CD4-positive, alpha-beta memory T cell (primary cell): ENCODE data around the gene TMEM62. TPM values are rescaled to one million over a fixed set of nuclear protein-coding genes. Genes with fewer than 3 reads are reported as not detected.

ENCODE experiments used
- CTCF ChIA-PET: fragments of 350-600 bp; sonication (Branson Sonifier 250); formaldehyde crosslinking; loops from one replicate; lab custom pipeline; 2021; ENCODE audit warnings: inconsistent platforms; ENCODE audit not compliant: partially characterized antibody; lab: Charles Lee
- POLR2A ChIA-PET: fragments of 350-600 bp; sonication (Branson Sonifier 250); formaldehyde crosslinking; loops from one replicate; lab custom pipeline; 2021; ENCODE audit not compliant: partially characterized antibody; lab: Charles Lee
- DNase-seq, 5 donors: peaks; one replicate each; pipeline versions ENCODE4 v3.0.0 to v3.0.0-alpha.2; 2020 to 2022; ENCODE audit warnings: mixed read lengths in 1 of 5
- H3K27ac ChIP-seq: one replicate; pipeline ENCODE4 v1.7.0; 2013; ENCODE audit warnings: low read depth, low read length
- H3K27me3 ChIP-seq: 2 replicates; pipeline ENCODE4 v1.7.0; 2013; ENCODE audit warnings: mild to moderate bottlenecking, low read length, moderate library complexity; ENCODE audit not compliant: insufficient read depth
- H3K36me3 ChIP-seq: 2 replicates; pipeline ENCODE4 v1.7.0; 2013; ENCODE audit warnings: mild to moderate bottlenecking, low read length, moderate library complexity; ENCODE audit not compliant: insufficient read depth
- H3K4me1 ChIP-seq: 2 replicates; pipeline ENCODE4 v1.7.0; 2013; ENCODE audit warnings: mild to moderate bottlenecking, low read length, moderate library complexity; ENCODE audit not compliant: insufficient read depth
- H3K4me3 ChIP-seq, 2 donors: one replicate each; pipeline ENCODE4 v1.7.0; 2013; ENCODE audit warnings: low read length in 2 of 2, mild to moderate bottlenecking in 1 of 2
- H3K9me3 ChIP-seq, 2 donors: one replicate each; pipeline ENCODE4 v1.7.0; 2013; ENCODE audit warnings: low read length in 2 of 2, control low read depth in 1 of 2; ENCODE audit not compliant: control insufficient read depth in 1 of 2
- H3K27ac Mint-ChIP-seq, 7 donors: one replicate each; pipeline ENCODE4 v1.8.0; 2020 to 2021; ENCODE audit warnings: mixed read lengths in 7 of 7, mild to moderate bottlenecking in 6 of 7, inconsistent platforms in 3 of 7, moderate library complexity in 3 of 7
- H3K27me3 Mint-ChIP-seq, 2 donors: one replicate each; pipeline ENCODE4 v1.8.0; 2020 to 2021; ENCODE audit warnings: mixed read lengths in 2 of 2
- H3K36me3 Mint-ChIP-seq, 2 donors: one replicate each; pipeline ENCODE4 v1.8.0; 2020 to 2021; ENCODE audit warnings: mixed read lengths in 2 of 2, inconsistent platforms in 1 of 2, mild to moderate bottlenecking in 1 of 2
- H3K4me1 Mint-ChIP-seq, 4 donors: one replicate each; pipeline ENCODE4 v1.8.0; 2020 to 2021; ENCODE audit warnings: mixed read lengths in 4 of 4, mild to moderate bottlenecking in 1 of 4
- H3K4me3 Mint-ChIP-seq, 8 donors: one replicate each; pipeline ENCODE4 v1.8.0; 2020 to 2021; ENCODE audit warnings: mixed read lengths in 8 of 8, mild to moderate bottlenecking in 7 of 8, moderate library complexity in 6 of 8, inconsistent platforms in 3 of 8
- H3K9me3 Mint-ChIP-seq, 8 donors: one replicate each; pipeline ENCODE4 v1.8.0; 2020 to 2021; ENCODE audit warnings: mixed read lengths in 8 of 8, mild to moderate bottlenecking in 5 of 8, inconsistent platforms in 3 of 8, moderate library complexity in 1 of 8
- intact Hi-C: fragments of 100-400 bp; cut with micrococcal nuclease; formaldehyde crosslinking; loops from one replicate; pipeline ENCODE4 v1.15.1; 2023
- polyA plus RNA-seq, 2 donors: library from polyadenylated mRNA; unstranded; fragments of 300-500 nt; fragmentation: Illumina TruSeq; gene quantifications; one replicate each; pipeline ENCODE4 v1.2.3, GENCODE V29; 2021
- total RNA-seq, 2 experiments: library from RNA; stranded (reverse); gene quantifications; one replicate each; pipeline ENCODE4 v1.2.3, GENCODE V29; 2021

TMEM62 gene
- total and polyA plus RNA-seq, 4 experiments from 2014 or later = 3.2 to 17.4 (median 12.1) TPM

GRCh38 chr15:43226436-43227305 lies 93.3 kb downstream of the TMEM62 start:
- Histone ChIP-seq H3K27me3 (no peaks in the 10 kb centered on the region), H3K36me3 (no peaks in the 10 kb centered on the region), H3K4me1 (no peaks in the 10 kb centered on the region), H3K9me3 (no peaks in the 10 kb centered on the region), H3K27ac (no peak overlapping the region), H3K4me3 (no peak overlapping the region)
- CTCF ChIA-PET = interaction anchor here (1.1 to 3.5 kb wide), 18 partner anchors 7 to 111 kb away, joined by 3 to 82 read pairs (median 4); no protein-coding TSS in a partner anchor
- no peak overlapping the region for H3K4me3 Mint-ChIP-seq
- H3K27me3 Mint-ChIP-seq = peaks cover 3 to 10% of the 10 kb centered on the region in 2 donors
- H3K27ac Mint-ChIP-seq = no peak overlapping the region
- H3K36me3 Mint-ChIP-seq = no peaks in the 10 kb centered on the region
- no peak for DNase-seq
- POLR2A ChIA-PET = no interaction called here
- no peaks in the 10 kb centered on the region for H3K9me3 Mint-ChIP-seq
- intact Hi-C loops = no loop called here
- H3K4me1 Mint-ChIP-seq = peaks cover 0 to 8% (median 4%) of the 10 kb centered on the region in 4 donors

- H3K27me3 Mint-ChIP-seq = peaks cover 3 to 11% of the 10 kb centered on the region in 2 donors
- intact Hi-C loops = no loop called here
- H3K27ac ChIP-seq = no peak overlapping the region
- H3K4me3 ChIP-seq = no peak overlapping the region
- H3K36me3 ChIP-seq = no peaks in the 10 kb centered on the region
- ChIA-PET POLR2A (no interaction called here), CTCF (interaction anchor here (1.0 to 3.6 kb wide), 2 partner anchors 26 to 55 kb away, joined by 3 to 26 read pairs; no protein-coding TSS in a partner anchor)
- peaks cover 0 to 8% (median 4%) of the 10 kb centered on the region in 4 donors for H3K4me1 Mint-ChIP-seq
- DNase-seq = no peak
- no peak overlapping the region for H3K4me3 Mint-ChIP-seq
- no peak overlapping the region for H3K27ac Mint-ChIP-seq
- H3K4me1 ChIP-seq = no peaks in the 10 kb centered on the region
- H3K36me3 Mint-ChIP-seq = no peaks in the 10 kb centered on the region
- no peaks in the 10 kb centered on the region for H3K9me3 ChIP-seq
- H3K27me3 ChIP-seq = no peaks in the 10 kb centered on the region
- no peaks in the 10 kb centered on the region for H3K9me3 Mint-ChIP-seq
Observed at GRCh38 chr15:43229977-43230376, 96.6 kb downstream of the TMEM62 start.

GRCh38 chr15:43230640-43231115 lies 97.3 kb downstream of the TMEM62 start:
- Mint-ChIP-seq H3K4me1 (peaks cover 0 to 4% (median 0%) of the 10 kb centered on the region in 4 donors), H3K36me3 (no peaks in the 10 kb centered on the region), H3K4me3 (no peak overlapping the region), H3K27me3 (peaks cover 1 to 7% of the 10 kb centered on the region in 2 donors), H3K27ac (peak overlapping the region in 1 of 7 donors; percentile 9), H3K9me3 (no peaks in the 10 kb centered on the region)
- DNase-seq = no peak
- no peak overlapping the region for H3K4me3 ChIP-seq
- H3K27me3 ChIP-seq = no peaks in the 10 kb centered on the region
- H3K9me3 ChIP-seq = no peaks in the 10 kb centered on the region
- intact Hi-C loops = no loop called here
- H3K27ac ChIP-seq = no peak overlapping the region
- POLR2A ChIA-PET = no interaction called here
- no peaks in the 10 kb centered on the region for H3K4me1 ChIP-seq
- CTCF ChIA-PET = interaction anchor here (0.7 to 3.6 kb wide), 2 partner anchors 54 to 180 kb away, joined by 3 to 26 read pairs; no protein-coding TSS in a partner anchor
- H3K36me3 ChIP-seq = no peaks in the 10 kb centered on the region

GRCh38 chr15:43232289-43232874 lies 99.0 kb downstream of the TMEM62 start:
- Histone ChIP-seq H3K4me3 (no peak overlapping the region), H3K9me3 (no peaks in the 10 kb centered on the region), H3K27ac (no peak overlapping the region), H3K4me1 (no peaks in the 10 kb centered on the region), H3K27me3 (no peaks in the 10 kb centered on the region), H3K36me3 (no peaks in the 10 kb centered on the region)
- intact Hi-C loops = no loop called here
- Mint-ChIP-seq H3K4me1 (no peaks in the 10 kb centered on the region), H3K9me3 (no peaks in the 10 kb centered on the region), H3K4me3 (no peak overlapping the region), H3K27ac (no peak overlapping the region), H3K36me3 (no peaks in the 10 kb centered on the region), H3K27me3 (peaks cover 1 to 12% of the 10 kb centered on the region in 2 donors)
- ChIA-PET POLR2A (no interaction called here), CTCF (interaction anchor here (0.9 kb wide), 1 partner anchor 52 kb away, joined by 3 read pairs; no protein-coding TSS in a partner anchor)
- no peak for DNase-seq

Other genes with a start within 250 kb of the TMEM62 start
- gene TTBK2, start 212.8 kb upstream of the TMEM62 start, total RNA-seq = 10 to 100 TPM; 27.4 to 28.2 TPM
- gene TTBK2, start 212.8 kb upstream of the TMEM62 start, polyA plus RNA-seq = 1 to 10 TPM; 9.1 to 9.6 TPM
- 10 to 100 TPM; 48.5 to 50.6 TPM for gene UBR1, start 27.5 kb upstream of the TMEM62 start, total RNA-seq
- gene UBR1, start 27.5 kb upstream of the TMEM62 start, polyA plus RNA-seq = 10 to 100 TPM; 12.9 to 19.0 TPM
- 100 to 1,000 TPM; 127 to 128 TPM for gene CCNDBP1, start 51.8 kb downstream of the TMEM62 start, total RNA-seq
- 100 to 1,000 TPM; 185 to 262 TPM for gene CCNDBP1, start 51.8 kb downstream of the TMEM62 start, polyA plus RNA-seq
- not detected for gene EPB42, start 87.4 kb downstream of the TMEM62 start, total RNA-seq
- gene EPB42, start 87.4 kb downstream of the TMEM62 start, polyA plus RNA-seq = not detected
- gene TGM5, start 133.3 kb downstream of the TMEM62 start, total RNA-seq = not detected
- not detected for gene TGM5, start 133.3 kb downstream of the TMEM62 start, polyA plus RNA-seq
- gene TGM7, start 168.7 kb downstream of the TMEM62 start, total RNA-seq = not detected
- not detected for gene TGM7, start 168.7 kb downstream of the TMEM62 start, polyA plus RNA-seq
- gene LCMT2, start 197.0 kb downstream of the TMEM62 start, total RNA-seq = 10 to 100 TPM; 17.0 to 17.8 TPM
- gene LCMT2, start 197.0 kb downstream of the TMEM62 start, polyA plus RNA-seq = 1 to 10 TPM; 3.3 to 5.6 TPM
- gene ZSCAN29, start 237.5 kb downstream of the TMEM62 start, total RNA-seq = 10 to 100 TPM; 34.8 to 36.4 TPM
- gene ZSCAN29, start 237.5 kb downstream of the TMEM62 start, polyA plus RNA-seq = 1 to 10 TPM; 1.4 to 7.6 TPM
- 10 to 100 TPM; 23.6 to 23.9 TPM for gene TUBGCP4, start 237.5 kb downstream of the TMEM62 start, total RNA-seq
- 10 to 100 TPM; 10.2 to 12.1 TPM for gene TUBGCP4, start 237.5 kb downstream of the TMEM62 start, polyA plus RNA-seq